ENCODE measurements around the gene NEAT1. TPM values are rescaled to one million over a fixed set of nuclear protein-coding genes. Genes with fewer than 3 reads are reported as not detected.

NEAT1 gene
- total and polyA plus RNA-seq, 9 of the 15 experiments (the other 6 are each of a cell fraction or from before 2014, with no cell fraction given), result 20.1 to 389 (median 62.8) TPM

DNA sequence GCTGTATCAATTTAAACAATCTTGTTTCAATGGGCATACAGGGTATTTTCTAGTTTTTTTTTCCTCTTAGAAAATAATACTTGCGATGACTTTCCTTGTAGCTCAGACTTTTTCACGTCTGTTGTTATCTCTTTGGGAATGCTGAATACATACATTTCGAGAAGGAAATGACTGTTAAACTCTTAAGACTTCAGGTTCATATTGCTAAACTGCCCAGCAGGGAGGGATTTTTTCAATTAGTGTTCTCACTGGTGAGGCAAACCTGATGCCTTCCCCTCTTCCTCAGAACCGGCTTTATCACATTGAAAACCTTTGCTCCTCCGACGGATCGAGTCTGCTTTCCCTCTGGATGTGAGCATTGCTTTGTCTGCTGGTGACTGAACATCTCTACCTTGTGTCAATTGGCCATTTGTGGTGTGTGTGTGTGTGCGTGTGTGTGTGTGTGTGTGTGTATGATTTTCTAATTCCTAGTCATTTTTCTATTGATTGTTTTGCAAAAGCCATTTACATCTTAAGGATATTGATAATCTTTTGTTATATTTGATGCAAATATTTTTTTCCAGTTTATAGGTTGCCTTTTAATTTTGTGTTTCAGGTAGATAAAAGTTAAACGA lies 6.6 kb downstream of the NEAT1 start (continued):
- TF ChIP-seq CHD4 (IDR thresholded peaks at IDR 0.05; ENCODE audit: insufficient read depth, insufficient replicate concordance, low read depth, low read length, poor library complexity, severe bottlenecking) (no peak), USF2 (CRISPR knock-in tag; IDR thresholded peaks at IDR 0.05) (no peak), MTF1 (CRISPR knock-in tag; IDR thresholded peaks at IDR 0.05; ENCODE audit: borderline replicate concordance) (no peak), ZFP1 (CRISPR knock-in tag; IDR thresholded peaks at IDR 0.05) (0 out of 2 replicates have a peak, but pooled peaks have one; percentile 9), RBM34 (IDR thresholded peaks at IDR 0.05; ENCODE audit: borderline replicate concordance, insufficient read depth, low read length) (no peak), RBFOX2 (IDR thresholded peaks at IDR 0.05; ENCODE audit: low read depth, low read length) (0 out of 2 replicates have a peak, but pooled peaks have one; percentile 16), SIX5 (IDR thresholded peaks at IDR 0.05; ENCODE audit: borderline replicate concordance in 1 of 2, insufficient read depth in 1 of 2, low read depth in 1 of 2, low read length in 2 of 2) (no peak), ZNF584 (CRISPR knock-in tag; IDR thresholded peaks at IDR 0.05; ENCODE audit: low read depth) (no peak), ZNF280B (CRISPR knock-in tag; IDR thresholded peaks at IDR 0.05) (no peak), NFIC (IDR thresholded peaks at IDR 0.05) (peak; percentile 54; the same call in 1 of the 2 replicates), MTA3 (IDR thresholded peaks at IDR 0.05; ENCODE audit: borderline replicate concordance) (0 out of 2 replicates have a peak, but pooled peaks have one; percentile 15), THRAP3 (IDR thresholded peaks at IDR 0.05; ENCODE audit: borderline replicate concordance) (peak; percentile 96)
- TF ChIP-seq, protein P1, sequence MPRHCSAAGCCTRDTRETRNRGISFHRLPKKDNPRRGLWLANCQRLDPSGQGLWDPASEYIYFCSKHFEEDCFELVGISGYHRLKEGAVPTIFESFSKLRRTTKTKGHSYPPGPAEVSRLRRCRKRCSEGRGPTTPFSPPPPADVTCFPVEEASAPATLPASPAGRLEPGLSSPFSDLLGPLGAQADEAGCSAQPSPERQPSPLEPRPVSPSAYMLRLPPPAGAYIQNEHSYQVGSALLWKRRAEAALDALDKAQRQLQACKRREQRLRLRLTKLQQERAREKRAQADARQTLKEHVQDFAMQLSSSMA (CRISPR knock-in tag; IDR thresholded peaks at IDR 0.05), result no peak
- TF ChIP-seq, protein P2, sequence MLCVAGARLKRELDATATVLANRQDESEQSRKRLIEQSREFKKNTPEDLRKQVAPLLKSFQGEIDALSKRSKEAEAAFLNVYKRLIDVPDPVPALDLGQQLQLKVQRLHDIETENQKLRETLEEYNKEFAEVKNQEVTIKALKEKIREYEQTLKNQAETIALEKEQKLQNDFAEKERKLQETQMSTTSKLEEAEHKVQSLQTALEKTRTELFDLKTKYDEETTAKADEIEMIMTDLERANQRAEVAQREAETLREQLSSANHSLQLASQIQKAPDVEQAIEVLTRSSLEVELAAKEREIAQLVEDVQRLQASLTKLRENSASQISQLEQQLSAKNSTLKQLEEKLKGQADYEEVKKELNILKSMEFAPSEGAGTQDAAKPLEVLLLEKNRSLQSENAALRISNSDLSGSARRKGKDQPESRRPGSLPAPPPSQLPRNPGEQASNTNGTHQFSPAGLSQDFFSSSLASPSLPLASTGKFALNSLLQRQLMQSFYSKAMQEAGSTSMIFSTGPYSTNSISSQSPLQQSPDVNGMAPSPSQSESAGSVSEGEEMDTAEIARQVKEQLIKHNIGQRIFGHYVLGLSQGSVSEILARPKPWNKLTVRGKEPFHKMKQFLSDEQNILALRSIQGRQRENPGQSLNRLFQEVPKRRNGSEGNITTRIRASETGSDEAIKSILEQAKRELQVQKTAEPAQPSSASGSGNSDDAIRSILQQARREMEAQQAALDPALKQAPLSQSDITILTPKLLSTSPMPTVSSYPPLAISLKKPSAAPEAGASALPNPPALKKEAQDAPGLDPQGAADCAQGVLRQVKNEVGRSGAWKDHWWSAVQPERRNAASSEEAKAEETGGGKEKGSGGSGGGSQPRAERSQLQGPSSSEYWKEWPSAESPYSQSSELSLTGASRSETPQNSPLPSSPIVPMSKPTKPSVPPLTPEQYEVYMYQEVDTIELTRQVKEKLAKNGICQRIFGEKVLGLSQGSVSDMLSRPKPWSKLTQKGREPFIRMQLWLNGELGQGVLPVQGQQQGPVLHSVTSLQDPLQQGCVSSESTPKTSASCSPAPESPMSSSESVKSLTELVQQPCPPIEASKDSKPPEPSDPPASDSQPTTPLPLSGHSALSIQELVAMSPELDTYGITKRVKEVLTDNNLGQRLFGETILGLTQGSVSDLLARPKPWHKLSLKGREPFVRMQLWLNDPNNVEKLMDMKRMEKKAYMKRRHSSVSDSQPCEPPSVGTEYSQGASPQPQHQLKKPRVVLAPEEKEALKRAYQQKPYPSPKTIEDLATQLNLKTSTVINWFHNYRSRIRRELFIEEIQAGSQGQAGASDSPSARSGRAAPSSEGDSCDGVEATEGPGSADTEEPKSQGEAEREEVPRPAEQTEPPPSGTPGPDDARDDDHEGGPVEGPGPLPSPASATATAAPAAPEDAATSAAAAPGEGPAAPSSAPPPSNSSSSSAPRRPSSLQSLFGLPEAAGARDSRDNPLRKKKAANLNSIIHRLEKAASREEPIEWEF (CRISPR knock-in tag; IDR thresholded peaks at IDR 0.05), result no peak
- TF ChIP-seq, protein P3, sequence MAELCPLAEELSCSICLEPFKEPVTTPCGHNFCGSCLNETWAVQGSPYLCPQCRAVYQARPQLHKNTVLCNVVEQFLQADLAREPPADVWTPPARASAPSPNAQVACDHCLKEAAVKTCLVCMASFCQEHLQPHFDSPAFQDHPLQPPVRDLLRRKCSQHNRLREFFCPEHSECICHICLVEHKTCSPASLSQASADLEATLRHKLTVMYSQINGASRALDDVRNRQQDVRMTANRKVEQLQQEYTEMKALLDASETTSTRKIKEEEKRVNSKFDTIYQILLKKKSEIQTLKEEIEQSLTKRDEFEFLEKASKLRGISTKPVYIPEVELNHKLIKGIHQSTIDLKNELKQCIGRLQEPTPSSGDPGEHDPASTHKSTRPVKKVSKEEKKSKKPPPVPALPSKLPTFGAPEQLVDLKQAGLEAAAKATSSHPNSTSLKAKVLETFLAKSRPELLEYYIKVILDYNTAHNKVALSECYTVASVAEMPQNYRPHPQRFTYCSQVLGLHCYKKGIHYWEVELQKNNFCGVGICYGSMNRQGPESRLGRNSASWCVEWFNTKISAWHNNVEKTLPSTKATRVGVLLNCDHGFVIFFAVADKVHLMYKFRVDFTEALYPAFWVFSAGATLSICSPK (IDR thresholded peaks at IDR 0.05; ENCODE audit: borderline replicate concordance), result peak; percentile 16; the same call in 1 of the 2 replicates

Data from K562 (cell line).